IMR-90 (cell line): ENCODE data around the gene CTIF. TPM values are rescaled to one million over a fixed set of nuclear protein-coding genes. Genes with fewer than 3 reads are reported as not detected.

Experiments
- ATAC-seq: fragments of 200-7000 bp; cut with Tn5 transposase; 2 replicates; pipeline ENCODE4 v1.9.1; 2020; ENCODE audit warnings: low read depth, mild to moderate bottlenecking, moderate library complexity
- BruUV-seq: library from RNA; stranded (reverse); fragments of 400-500 nt; replicated peaks from 2 replicates; lab custom pipeline; 2021; lab: Mats Ljungman, UMichigan
- CTCF ChIA-PET: fragments of 300-600 bp; formaldehyde crosslinking; extraction: SDS; loops from one replicate; lab custom pipeline; 2021; ENCODE audit warnings: antibody characterized with exemption; lab: Yijun Ruan, JAX
- POLR2A ChIA-PET: fragments of 300-600 bp; sonication (Branson Sonifier 250); formaldehyde crosslinking; loops from one replicate; lab custom pipeline; 2022; ENCODE audit warnings: antibody characterized with exemption; ENCODE audit not compliant: unreplicated experiment; lab: Charles Lee
- DNase-seq: peaks from one replicate; pipeline ENCODE4 v3.0.0; 2013
- H2AFZ ChIP-seq: replicated peaks from 2 replicates; pipeline ENCODE3; 2013; ENCODE audit warnings: low read length, mild to moderate bottlenecking; ENCODE audit not compliant: poor library complexity
- H2AK5ac ChIP-seq: 2 replicates; pipeline ENCODE4 v1.6.1; 2013; ENCODE audit warnings: low read depth, low read length, inconsistent platforms
- H2AK9ac ChIP-seq: replicated peaks from 2 replicates; pipeline ENCODE3; 2013; ENCODE audit warnings: mild to moderate bottlenecking, low read depth, low read length, moderate library complexity; ENCODE audit not compliant: poor library complexity
- H2BK120ac ChIP-seq: 2 replicates; pipeline ENCODE4 v1.6.1; 2013; ENCODE audit warnings: low read depth, low read length, inconsistent platforms
- H2BK15ac ChIP-seq: 3 replicates; pipeline ENCODE4 v1.6.1; 2013; ENCODE audit warnings: low read depth, low read length, inconsistent platforms
- H2BK20ac ChIP-seq: 2 replicates; pipeline ENCODE4 v1.6.1; 2013; ENCODE audit warnings: low read depth, mild to moderate bottlenecking, inconsistent platforms, low read length, moderate library complexity
- H2BK5ac ChIP-seq: 2 replicates; pipeline ENCODE4 v1.6.1; 2013; ENCODE audit warnings: mild to moderate bottlenecking, low read depth, low read length, inconsistent platforms; ENCODE audit not compliant: poor library complexity, severe bottlenecking
- H3K14ac ChIP-seq: replicated peaks from 2 replicates; pipeline ENCODE4 v1.6.1; 2013; ENCODE audit warnings: low read depth, low read length, inconsistent platforms
- H3K18ac ChIP-seq: 2 replicates; pipeline ENCODE4 v1.6.1; 2013; ENCODE audit warnings: low read depth, low read length, control low read depth
- H3K23ac ChIP-seq: 2 replicates; pipeline ENCODE4 v1.6.1; 2013; ENCODE audit warnings: low read depth, low read length, inconsistent platforms
- H3K27ac ChIP-seq: 2 replicates; pipeline ENCODE4 v1.5.1; 2013; ENCODE audit warnings: mild to moderate bottlenecking, control low read depth, low read length; ENCODE audit not compliant: insufficient read depth
- H3K27me3 ChIP-seq: 2 replicates; pipeline ENCODE4 v1.6.1; 2013; ENCODE audit warnings: low read length; ENCODE audit not compliant: control insufficient read depth, insufficient read depth
- H3K36me3 ChIP-seq: 2 replicates; pipeline ENCODE4 v1.6.1; 2013; ENCODE audit warnings: low read length, mixed read lengths; ENCODE audit not compliant: control insufficient read depth, insufficient read depth
- H3K4ac ChIP-seq: 2 replicates; pipeline ENCODE4 v1.6.1; 2013; ENCODE audit warnings: low read depth, low read length, inconsistent platforms
- H3K4me1 ChIP-seq: 2 replicates; pipeline ENCODE4 v1.6.1; 2013; ENCODE audit warnings: low read length, mixed read lengths; ENCODE audit not compliant: control insufficient read depth, insufficient read depth
- H3K4me2 ChIP-seq: 2 replicates; pipeline ENCODE4 v1.6.1; 2013; ENCODE audit warnings: low read depth, mild to moderate bottlenecking, control low read depth, low read length, moderate library complexity
- H3K4me3 ChIP-seq: 2 replicates; pipeline ENCODE4 v1.5.1; 2013; ENCODE audit warnings: low read depth, mild to moderate bottlenecking, control low read depth, low read length, moderate library complexity; ENCODE audit not compliant: insufficient read depth
- H3K56ac ChIP-seq: 2 replicates; pipeline ENCODE4 v1.6.1; 2013; ENCODE audit warnings: low read length, inconsistent platforms; ENCODE audit not compliant: insufficient read depth; ENCODE audit errors: extremely low read depth
- H3K79me1 ChIP-seq, 2 experiments: 2 replicates each; pipeline ENCODE4 v1.6.1; 2013; ENCODE audit warnings: low read length in 2 of 2, inconsistent platforms in 1 of 2, low read depth in 1 of 2
- H3K9ac ChIP-seq: 2 replicates; pipeline ENCODE4 v1.6.1; 2013; ENCODE audit warnings: low read depth, low read length, control low read depth
- H3K9me1 ChIP-seq: 2 replicates; pipeline ENCODE4 v1.6.1; 2013; ENCODE audit warnings: low read length, inconsistent platforms; ENCODE audit not compliant: insufficient read depth
- H3K9me3 ChIP-seq: 2 replicates; pipeline ENCODE4 v1.6.1; 2013; ENCODE audit warnings: low read length; ENCODE audit not compliant: control insufficient read depth, insufficient read depth
- H4K20me1 ChIP-seq: 2 replicates; pipeline ENCODE4 v1.6.1; 2013; ENCODE audit warnings: low read length, inconsistent platforms; ENCODE audit not compliant: insufficient read depth
- H4K5ac ChIP-seq: 2 replicates; pipeline ENCODE4 v1.6.1; 2013; ENCODE audit warnings: mild to moderate bottlenecking, low read depth, low read length, control low read depth
- H4K8ac ChIP-seq, 2 experiments: 2 replicates each; pipeline ENCODE4 v1.6.1; 2013; ENCODE audit warnings: low read depth in 2 of 2, low read length in 2 of 2, control low read depth in 1 of 2, inconsistent platforms in 1 of 2
- H4K91ac ChIP-seq: 2 replicates; pipeline ENCODE4 v1.6.1; 2013; ENCODE audit warnings: low read depth, low read length, inconsistent platforms; ENCODE audit not compliant: insufficient read depth
- CEBPB ChIP-seq: IDR thresholded peaks from 2 replicates; pipeline ENCODE4 v1.6.1; 2012; ENCODE audit warnings: low read depth, low read length, improper control_type of control experiment
- CHD1 ChIP-seq: IDR thresholded peaks from 2 replicates; pipeline ENCODE4 v1.6.1; 2012; ENCODE audit warnings: low read depth, low read length, improper control_type of control experiment
- CTCF ChIP-seq: conservative IDR thresholded peaks from 2 replicates; pipeline ENCODE4 v1.5.1; 2012; ENCODE audit warnings: mild to moderate bottlenecking, low read depth, low read length, improper control_type of control experiment
- ELK1 ChIP-seq: fragments of 150-350 bp; IDR thresholded peaks from 2 replicates; pipeline ENCODE4 v1.6.1; 2016; ENCODE audit warnings: low read depth, mild to moderate bottlenecking, low read length, moderate library complexity, borderline replicate concordance
- NFE2L2 ChIP-seq: fragments of 150-350 bp; IDR thresholded peaks from 2 replicates; pipeline ENCODE4 v1.6.1; 2016; ENCODE audit warnings: low read depth, mild to moderate bottlenecking, low read length
- POLR2A ChIP-seq: IDR thresholded peaks from 2 replicates; pipeline ENCODE4 v1.6.1; 2012; ENCODE audit warnings: mild to moderate bottlenecking, low read depth, low read length
- RAD21 ChIP-seq: IDR thresholded peaks from 2 replicates; pipeline ENCODE4 v1.6.1; 2012; ENCODE audit warnings: low read length, improper control_type of control experiment
- RFX5 ChIP-seq: IDR thresholded peaks from 2 replicates; pipeline ENCODE4 v1.8.0; 2012; ENCODE audit warnings: low read depth, mild to moderate bottlenecking, low read length, moderate library complexity
- USF2 ChIP-seq: fragments of 150-350 bp; IDR thresholded peaks from 2 replicates; pipeline ENCODE4 v1.6.1; 2017; ENCODE audit warnings: mild to moderate bottlenecking, antibody characterized with exemption, low read length, low read depth
- WGBS, 2 experiments: methylation state at CpG; one replicate each; pipeline versions ENCODE4 v1.1.5 to v1.1.7; 2013; ENCODE audit warnings: missing lambda C conversion rate in 2 of 2; ENCODE audit not compliant: insufficient read length in 1 of 2; ENCODE audit errors: extremely low coverage in 2 of 2; 5-methylcytosine and 5-hydroxymethylcytosine counted together
- dilution Hi-C: fragments of 300-500 bp; cut with HindIII; formaldehyde crosslinking; loops from one replicate; pipeline ENCODE4 v1.14.3; 2018; ENCODE audit warnings: low sequenced_read_pairs; ENCODE audit not compliant: unreplicated experiment
- in situ Hi-C: fragments of 300-500 bp; cut with MboI; formaldehyde crosslinking; loops from 3 replicates; pipeline ENCODE4 v1.14.3; 2019; ENCODE audit warnings: low sequenced_read_pairs, inconsistent platforms, mixed read lengths
- intact Hi-C: fragments of 100-400 bp; cut with micrococcal nuclease; formaldehyde crosslinking; loops from 2 replicates; pipeline ENCODE4 v1.10.0; 2022
- polyA plus RNA-seq, 3 experiments: library from polyadenylated mRNA; depleted of rRNA; stranded (reverse); fragments of >200 nt; gene quantifications; 2 replicates each; pipeline ENCODE4 v1.2.3, GENCODE V29; 2012; ENCODE audit warnings: low replicate concordance in 1 of 3
- total RNA-seq: library from RNA; depleted of rRNA; stranded (reverse); fragments of >200 nt; gene quantifications from 2 replicates; pipeline ENCODE4 v1.2.3, GENCODE V29; 2012

Gene CTIF
- total and polyA plus RNA-seq, 2 of the 4 experiments (the other 2 are of a cell fraction), result 25.1 to 57.0 TPM

DNA sequence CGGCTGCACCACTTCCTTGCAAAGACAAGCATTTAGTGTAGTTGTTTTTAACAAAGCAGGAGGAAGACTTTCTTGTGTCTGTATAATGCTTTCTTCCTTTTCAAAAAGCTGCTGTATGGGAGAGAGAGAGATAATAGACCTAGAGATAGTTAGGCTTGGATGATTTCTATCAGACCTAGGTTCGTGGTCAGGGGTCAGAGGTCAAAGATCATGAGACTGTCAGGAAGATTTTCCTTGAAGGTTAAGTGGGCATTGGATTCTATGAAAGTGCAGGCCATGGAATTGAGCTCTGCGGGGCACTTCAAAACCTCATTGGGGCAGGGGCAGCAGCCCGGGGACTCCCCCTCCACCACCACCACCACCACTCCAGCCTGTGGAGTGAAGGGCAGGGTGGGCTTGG lies 164.6 kb downstream of the CTIF start:
- Histone ChIP-seq H3K56ac (no peak overlapping the region), H3K79me1 (peaks cover 60 to 91% of the 10 kb centered on the region in 2 experiments), H2BK120ac (no peak overlapping the region), H3K4ac (no peak overlapping the region), H3K27ac (no peak overlapping the region), H4K91ac (no peak overlapping the region), H3K27me3 (no peaks in the 10 kb centered on the region), H4K20me1 (peaks cover 66% of the 10 kb centered on the region), H3K4me2 (no peak overlapping the region), H3K9me1 (peaks cover 36% of the 10 kb centered on the region), H3K23ac (no peak overlapping the region), H3K18ac (no peak overlapping the region), H3K4me1 (no peaks in the 10 kb centered on the region), H4K8ac (no peak overlapping the region), H2AK9ac (no peak overlapping the region), H3K4me3 (no peak overlapping the region), H2BK5ac (no peak overlapping the region), H3K9ac (no peak overlapping the region), H2AK5ac (no peak overlapping the region), H2BK15ac (no peak overlapping the region), H3K36me3 (peaks cover 35% of the 10 kb centered on the region), H3K14ac (no peak overlapping the region), H2AFZ (no peak overlapping the region), H3K9me3 (no peaks in the 10 kb centered on the region), H4K5ac (no peak overlapping the region), H2BK20ac (no peak overlapping the region)
- intact Hi-C loops, result no loop called here
- in situ Hi-C loops, result no loop called here
- ChIA-PET POLR2A (no interaction called here), CTCF (interaction anchor here (0.8 kb wide), 1 partner anchor 39 kb away, joined by 3 read pairs; no protein-coding TSS in a partner anchor)
- no peak for DNase-seq
- no peak for ATAC-seq
- no peak for TF ChIP-seq USF2
- no peak for TF ChIP-seq NFE2L2
- TF ChIP-seq RAD21, result no peak
- TF ChIP-seq RFX5, result no peak
- no peak for TF ChIP-seq POLR2A
- no peak for TF ChIP-seq CTCF
- no peak for TF ChIP-seq CEBPB
- TF ChIP-seq ELK1, result no peak
- no peak for TF ChIP-seq CHD1
- WGBS, 2 experiments, result 50% methylated on average over 1 of the region's 4 CpGs; no CpG with 5 or more reads in 1 of the 2 experiments
- dilution Hi-C loops, result no loop called here
- no TSS peak for BruUV-seq
